Activated T-cell treated with anti-CD3 and anti-CD28 coated beads, Interleukin-2, amount 50 U/mL, for 48 hours (primary cell): ENCODE measurements around the gene MET.
"Not testable (repeated sequence)": the region's sequence is repeated elsewhere in the genome, so short reads cannot be mapped to it uniquely, and the experiment has no call there.

Experiments
- DNase-seq, 2 experiments: peaks; one replicate each; pipeline ENCODE4 v3.0.0-alpha.2; 2020

Gene MET

GRCh38 chr7:116698930-116699721 is 27.1 kb downstream of the MET start:
- no peak for DNase-seq

GRCh38 chr7:116699722-116700120 is 27.7 kb downstream of the MET start:
- no peak for DNase-seq

- DNase-seq, result no peak
These were observed 30.2 kb downstream of the MET start for GRCh38 chr7:116702046-116702785.

GRCh38 chr7:116704650-116705228 is 32.7 kb downstream of the MET start:
- no peak for DNase-seq

- no peak for DNase-seq
These were observed 33.4 kb downstream of the MET start for GRCh38 chr7:116705419-116705818.

GRCh38 chr7:116706668-116707126 is 34.7 kb downstream of the MET start:
- no peak for DNase-seq

- DNase-seq, result no peak
These were observed 35.3 kb downstream of the MET start for GRCh38 chr7:116707289-116707688.

GRCh38 chr7:116708248-116708647 is 36.3 kb downstream of the MET start:
- no peak for DNase-seq

- no peak for DNase-seq
These were observed 36.9 kb downstream of the MET start for GRCh38 chr7:116708861-116709260.

- no peak for DNase-seq
These were observed 37.3 kb downstream of the MET start for GRCh38 chr7:116709336-116709735.

- DNase-seq, result no peak
These were observed 38.9 kb downstream of the MET start for GRCh38 chr7:116710764-116711452.

GRCh38 chr7:116711790-116712189 is 39.8 kb downstream of the MET start:
- DNase-seq, result no peak

GRCh38 chr7:116713500-116713899 is 41.5 kb downstream of the MET start:
- no peak for DNase-seq

GRCh38 chr7:116713918-116714317 is 41.9 kb downstream of the MET start:
- DNase-seq, result no peak

GRCh38 chr7:116715077-116715476 is 43.1 kb downstream of the MET start:
- no peak for DNase-seq

- DNase-seq, result no peak
These were observed 45.1 kb downstream of the MET start for GRCh38 chr7:116717137-116717536.

GRCh38 chr7:116723959-116724529 is 52.0 kb downstream of the MET start:
- not testable (repeated sequence) for DNase-seq

- no peak for DNase-seq
These were observed 52.7 kb downstream of the MET start for GRCh38 chr7:116724560-116725231.

- DNase-seq, result no peak
These were observed 54.2 kb downstream of the MET start for GRCh38 chr7:116726149-116726548.

- DNase-seq, result no peak
These were observed 54.9 kb downstream of the MET start for GRCh38 chr7:116726713-116727431.

GRCh38 chr7:116727432-116728009 is 55.5 kb downstream of the MET start:
- no peak for DNase-seq
